A549 treated with RU486 at 1 μM for 4 hours (cell line): ENCODE data around the gene PCNX4. TPM values are rescaled to one million over a fixed set of nuclear protein-coding genes. Genes with fewer than 3 reads are reported as not detected.

Source experiments
- total RNA-seq: library from RNA; stranded (reverse); fragments of 200-300 nt; extraction: Qiagen RNA extraction; gene quantifications from 5 replicates; pipeline ENCODE4 v1.2.3, GENCODE V29; 2022; ENCODE audit warnings: low read depth

PCNX4 gene
- 20.4 to 37.5 TPM (median 29.3 TPM) in 5 replicates for total RNA-seq

DNA sequence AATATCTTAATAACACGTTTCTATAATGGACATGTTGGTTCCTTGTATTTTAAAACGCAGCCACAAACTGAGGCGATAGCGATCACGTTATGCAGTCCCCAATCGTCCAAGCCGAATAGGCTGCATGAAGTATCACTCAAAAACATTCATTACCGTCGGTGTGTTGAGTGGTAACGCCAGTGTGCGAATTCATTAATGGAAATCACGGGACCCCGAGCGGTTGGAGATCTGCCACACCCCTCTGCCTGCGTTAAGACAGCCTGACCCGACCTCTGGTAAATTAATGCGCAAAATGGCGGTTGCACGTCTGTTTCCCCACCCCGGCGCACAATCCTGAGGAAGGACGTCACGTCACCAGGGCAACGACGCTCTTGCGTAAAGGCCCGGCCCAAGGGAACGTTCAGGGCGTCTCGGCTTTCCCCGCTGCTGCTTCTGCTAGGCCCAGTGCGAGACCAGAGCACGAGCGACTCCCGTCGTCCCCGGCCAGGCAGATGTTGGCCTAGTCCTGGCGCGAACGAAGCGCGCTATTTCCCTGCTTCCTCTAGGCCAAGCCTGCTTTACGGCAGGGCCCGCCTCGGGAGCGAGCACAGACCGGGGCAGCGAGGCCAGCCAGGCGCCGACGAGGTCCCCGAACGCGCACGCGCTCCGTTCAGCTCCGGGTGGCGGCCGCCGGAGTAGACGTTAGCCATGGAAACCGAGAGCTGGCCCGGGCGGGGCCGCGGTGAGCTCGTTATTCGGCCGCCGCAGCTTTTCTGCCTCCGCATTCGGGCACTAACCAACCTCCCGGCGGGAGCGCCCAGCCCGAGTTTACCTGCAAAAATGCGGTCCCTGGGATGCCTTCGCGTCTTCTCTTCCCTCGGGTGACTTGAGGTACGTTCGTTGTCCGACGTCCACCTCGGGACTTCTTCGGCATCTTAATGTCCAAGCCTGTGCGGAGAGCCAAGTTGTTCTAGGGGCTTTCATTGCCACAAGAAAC lies at the start of gene PCNX4:
TSS of gene PCNX4 (plus strand) at position 374 of the 976 bp plus-strand sequence. CDS start 15,716 bp downstream, outside the sequence.

DNA sequence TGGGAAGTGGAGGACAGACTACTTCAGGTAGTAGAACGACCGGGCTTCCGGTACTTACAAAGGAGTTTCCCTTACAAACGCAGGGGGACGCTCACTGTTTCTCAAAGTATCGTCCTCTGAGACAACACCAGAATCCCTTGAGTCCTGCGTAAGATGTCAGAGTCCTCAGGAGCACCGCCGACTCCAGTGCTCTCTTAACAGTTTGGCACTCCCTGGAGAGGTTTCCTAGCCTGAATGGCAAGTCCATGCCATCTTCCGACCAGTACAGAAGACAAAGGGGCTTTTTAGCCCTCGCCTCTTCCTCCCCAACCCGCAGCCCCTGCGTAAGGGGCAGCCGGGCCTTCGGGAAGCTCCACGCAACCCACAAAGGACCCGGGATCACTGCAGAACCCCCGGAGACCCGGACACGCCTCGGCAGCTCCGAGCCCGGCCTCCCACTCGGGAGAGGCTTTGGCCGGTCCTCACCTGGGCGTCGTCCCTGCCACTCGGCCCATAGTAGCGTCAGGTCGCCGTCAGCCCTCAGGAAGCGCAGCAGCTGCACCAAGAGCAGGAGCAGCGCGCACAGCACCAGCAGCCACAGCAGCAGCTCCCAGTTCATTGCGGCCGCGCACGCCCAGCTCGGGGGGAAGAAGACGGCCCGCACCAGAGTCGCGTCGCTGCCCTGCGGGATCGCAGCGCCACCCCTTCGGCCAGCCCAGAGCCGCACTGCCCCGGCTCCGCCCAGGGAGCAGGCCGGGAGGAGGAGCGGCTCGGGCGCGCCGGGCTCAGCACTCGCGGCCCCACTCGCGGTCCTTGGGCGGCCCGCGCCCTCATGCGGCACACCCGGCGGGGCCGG lies 73.2 kb downstream of the PCNX4 start, which contains the start of gene DHRS7:
TSS of gene DHRS7 (minus strand) at position 687 of the 835 bp plus-strand sequence. CDS start at position 598, 89 bp downstream.

Other genes starting within 250 kb of the PCNX4 start
- gene RTN1, start 221.1 kb upstream of the PCNX4 start, total RNA-seq = 0.06 TPM in 1 of 5 replicates, not detected in the others
- gene LRRC9, start 171.8 kb upstream of the PCNX4 start, total RNA-seq = not detected in 5 replicates
- 74.7 to 87.5 TPM (median 80.8 TPM) in 5 replicates for gene DHRS7, start 73.5 kb downstream of the PCNX4 start, total RNA-seq
- gene PPM1A, start 157.3 kb downstream of the PCNX4 start, total RNA-seq = 28.0 to 47.0 TPM (median 40.1 TPM) in 5 replicates